Muscle of arm (tissue), 12 donors: ENCODE results near the gene IL36RN. TPM values are rescaled to one million over a fixed set of nuclear protein-coding genes. Genes with fewer than 3 reads are reported as not detected.

Experiments used
- DNase-seq: peaks from one replicate; pipeline ENCODE4 v3.0.0-alpha.2; 2013
- polyA plus RNA-seq, 12 donors: library from polyadenylated mRNA; unstranded; fragments of 120-200 nt; gene quantifications; one replicate each; pipeline ENCODE4 v1.2.1, GENCODE V29; 2013; ENCODE audit not compliant: insufficient read length in 12 of 12

Gene IL36RN
- polyA plus RNA-seq, 12 donors, result 0.12 to 17.1 (median 5.0) TPM; not detected in 7

GRCh38 chr2:113098041-113098440 lies 39.0 kb downstream of the IL36RN start:
- DNase-seq, result no peak

- DNase-seq, result no peak
Measured at GRCh38 chr2:113098532-113098931, 39.5 kb downstream of the IL36RN start.

- no peak for DNase-seq
Measured at GRCh38 chr2:113102133-113102532, 43.1 kb downstream of the IL36RN start.

GRCh38 chr2:113103277-113103676 lies 44.3 kb downstream of the IL36RN start:
- no peak for DNase-seq

- DNase-seq, result no peak
Measured at GRCh38 chr2:113104054-113104611, 45.1 kb downstream of the IL36RN start.

- DNase-seq, result no peak
Measured at GRCh38 chr2:113105047-113105785, 46.2 kb downstream of the IL36RN start.

- DNase-seq, result no peak
Measured at GRCh38 chr2:113111121-113111520, 52.1 kb downstream of the IL36RN start.

- DNase-seq, result no peak
Measured at GRCh38 chr2:113111823-113112287, 52.9 kb downstream of the IL36RN start.

- DNase-seq, result no peak
Measured at GRCh38 chr2:113112441-113112840, 53.4 kb downstream of the IL36RN start.

GRCh38 chr2:113112871-113113270 lies 53.9 kb downstream of the IL36RN start:
- DNase-seq, result no peak

- DNase-seq, result no peak
Measured at GRCh38 chr2:113113807-113114206, 54.8 kb downstream of the IL36RN start.

Other genes with a start within 250 kb of the IL36RN start
- 1 to 10 TPM in 4 of 12 donors, under 1 TPM in 6, not detected in 2; 0.37 to 7.8 (median 0.58) TPM for gene IL1B, start 222.4 kb upstream of the IL36RN start, polyA plus RNA-seq
- not detected for gene IL37, start 148.0 kb upstream of the IL36RN start, polyA plus RNA-seq
- gene IL36G, start 81.2 kb upstream of the IL36RN start, polyA plus RNA-seq, result under 1 TPM in 6 of 12 donors, not detected in 6; 0.21 to 0.55 (median 0.31) TPM
- gene IL36A, start 53.7 kb upstream of the IL36RN start, polyA plus RNA-seq, result not detected
- not detected for gene IL36B, start 6.3 kb upstream of the IL36RN start, polyA plus RNA-seq
- not detected for gene IL1F10, start 8.8 kb downstream of the IL36RN start, polyA plus RNA-seq
- gene IL1RN, start 68.4 kb downstream of the IL36RN start, polyA plus RNA-seq, result 10 to 100 TPM in 1 of 12 donors, 1 to 10 TPM in 4, under 1 TPM in 5, not detected in 2; 0.33 to 12.9 (median 1.5) TPM
- 10 to 100 TPM in 2 of 12 donors, 1 to 10 TPM in 9, not detected in 1; 1.0 to 23.0 (median 1.8) TPM for gene PSD4, start 114.8 kb downstream of the IL36RN start, polyA plus RNA-seq
- gene PAX8, start 219.7 kb downstream of the IL36RN start, polyA plus RNA-seq, result 10 to 100 TPM in 1 of 12 donors, 1 to 10 TPM in 8, under 1 TPM in 2, not detected in 1; 0.52 to 18.1 (median 2.0) TPM